ENCODE results near the gene PCDH15. TPM values are rescaled to one million over a fixed set of nuclear protein-coding genes. Genes with fewer than 3 reads are reported as not detected.
A peak's percentile ranks its signal among the peaks of the same experiment; 100 is the strongest.
"Not testable (repeated sequence)": the region's sequence is repeated elsewhere in the genome, so short reads cannot be mapped to it uniquely, and the experiment has no call there.

PCDH15 gene
- total RNA-seq, 1 donor from 2014 or later: not detected

GRCh38 chr10:54559498-54559897, 241.5 kb downstream of the PCDH15 start:
- no peak for DNase-seq (ENCODE audit: low read depth in 2 of 2)

GRCh38 chr10:54554028-54554427, 247.0 kb downstream of the PCDH15 start:
- no peak for DNase-seq (ENCODE audit: low read depth in 2 of 2)

- DNase-seq (ENCODE audit: low read depth in 2 of 2): no peak
Measured at GRCh38 chr10:54550016-54550415, 251.0 kb downstream of the PCDH15 start.

GRCh38 chr10:54531296-54531695, 269.7 kb downstream of the PCDH15 start:
- no peak for DNase-seq (ENCODE audit: low read depth in 2 of 2)

- DNase-seq (ENCODE audit: low read depth in 2 of 2): no peak
Measured at GRCh38 chr10:54530299-54530698, 270.7 kb downstream of the PCDH15 start.

- no peak for DNase-seq (ENCODE audit: low read depth in 2 of 2)
Measured at GRCh38 chr10:54525816-54526215, 275.2 kb downstream of the PCDH15 start.

GRCh38 chr10:54515244-54515643, 285.8 kb downstream of the PCDH15 start:
- DNase-seq (ENCODE audit: low read depth in 2 of 2): not testable (repeated sequence)

GRCh38 chr10:54503863-54504262, 297.2 kb downstream of the PCDH15 start:
- no peak for DNase-seq (ENCODE audit: low read depth in 2 of 2)

- DNase-seq (ENCODE audit: low read depth in 2 of 2): no peak
Measured at GRCh38 chr10:54501929-54502328, 299.1 kb downstream of the PCDH15 start.

GRCh38 chr10:54496852-54497251, 304.2 kb downstream of the PCDH15 start:
- DNase-seq (ENCODE audit: low read depth in 2 of 2): peak in 1 of 2 donors; percentile 1

GRCh38 chr10:54487743-54488142, 313.3 kb downstream of the PCDH15 start:
- DNase-seq (ENCODE audit: low read depth in 2 of 2): no peak

GRCh38 chr10:54485971-54486370, 315.1 kb downstream of the PCDH15 start:
- DNase-seq (ENCODE audit: low read depth in 2 of 2): no peak

- no peak for DNase-seq (ENCODE audit: low read depth in 2 of 2)
Measured at GRCh38 chr10:54484186-54484585, 316.8 kb downstream of the PCDH15 start.

GRCh38 chr10:54478601-54479000, 322.4 kb downstream of the PCDH15 start:
- no peak for DNase-seq (ENCODE audit: low read depth in 2 of 2)

- DNase-seq (ENCODE audit: low read depth in 2 of 2): no peak
Measured at GRCh38 chr10:54477738-54478137, 323.3 kb downstream of the PCDH15 start.

- no peak for DNase-seq (ENCODE audit: low read depth in 2 of 2)
Measured at GRCh38 chr10:54470324-54470631, 330.8 kb downstream of the PCDH15 start.

GRCh38 chr10:54469587-54470323, 331.3 kb downstream of the PCDH15 start:
- no peak for DNase-seq (ENCODE audit: low read depth in 2 of 2)

- no peak for DNase-seq (ENCODE audit: low read depth in 2 of 2)
Measured at GRCh38 chr10:54454271-54454670, 346.8 kb downstream of the PCDH15 start.

GRCh38 chr10:54449056-54449455, 352.0 kb downstream of the PCDH15 start:
- DNase-seq (ENCODE audit: low read depth in 2 of 2): no peak

- DNase-seq (ENCODE audit: low read depth in 2 of 2): no peak
Measured at GRCh38 chr10:54444170-54444569, 356.9 kb downstream of the PCDH15 start.

GRCh38 chr10:54441275-54441674, 359.8 kb downstream of the PCDH15 start:
- no peak for DNase-seq (ENCODE audit: low read depth in 2 of 2)

- DNase-seq (ENCODE audit: low read depth in 2 of 2): no peak
Measured at GRCh38 chr10:54434782-54435181, 366.2 kb downstream of the PCDH15 start.

- no peak for DNase-seq (ENCODE audit: low read depth in 2 of 2)
Measured at GRCh38 chr10:54415483-54415882, 385.5 kb downstream of the PCDH15 start.

GRCh38 chr10:54402576-54402975, 398.5 kb downstream of the PCDH15 start:
- DNase-seq (ENCODE audit: low read depth in 2 of 2): peak in 1 of 2 donors; percentile 18

Data from dermis microvascular lymphatic vessel endothelial cell (primary cell).